ENCODE results near the gene PLA2G2A. TPM values are rescaled to one million over a fixed set of nuclear protein-coding genes. Genes with fewer than 3 reads are reported as not detected.

Gene PLA2G2A
- total RNA-seq, 1 experiment from 2014 or later, result 1.2 TPM

GRCh38 chr1:20010016-20010415 lies 30.6 kb upstream of the PLA2G2A start:
- ChIA-PET POLR2A (no interaction called here), CTCF (no interaction called here)
- TF ChIP-seq GABPB1 (CRISPR knock-in tag; IDR thresholded peaks at IDR 0.05), result no peak
- no peak for TF ChIP-seq ZNF423 (CRISPR knock-in tag; IDR thresholded peaks at IDR 0.05)
- TF ChIP-seq, protein P1, sequence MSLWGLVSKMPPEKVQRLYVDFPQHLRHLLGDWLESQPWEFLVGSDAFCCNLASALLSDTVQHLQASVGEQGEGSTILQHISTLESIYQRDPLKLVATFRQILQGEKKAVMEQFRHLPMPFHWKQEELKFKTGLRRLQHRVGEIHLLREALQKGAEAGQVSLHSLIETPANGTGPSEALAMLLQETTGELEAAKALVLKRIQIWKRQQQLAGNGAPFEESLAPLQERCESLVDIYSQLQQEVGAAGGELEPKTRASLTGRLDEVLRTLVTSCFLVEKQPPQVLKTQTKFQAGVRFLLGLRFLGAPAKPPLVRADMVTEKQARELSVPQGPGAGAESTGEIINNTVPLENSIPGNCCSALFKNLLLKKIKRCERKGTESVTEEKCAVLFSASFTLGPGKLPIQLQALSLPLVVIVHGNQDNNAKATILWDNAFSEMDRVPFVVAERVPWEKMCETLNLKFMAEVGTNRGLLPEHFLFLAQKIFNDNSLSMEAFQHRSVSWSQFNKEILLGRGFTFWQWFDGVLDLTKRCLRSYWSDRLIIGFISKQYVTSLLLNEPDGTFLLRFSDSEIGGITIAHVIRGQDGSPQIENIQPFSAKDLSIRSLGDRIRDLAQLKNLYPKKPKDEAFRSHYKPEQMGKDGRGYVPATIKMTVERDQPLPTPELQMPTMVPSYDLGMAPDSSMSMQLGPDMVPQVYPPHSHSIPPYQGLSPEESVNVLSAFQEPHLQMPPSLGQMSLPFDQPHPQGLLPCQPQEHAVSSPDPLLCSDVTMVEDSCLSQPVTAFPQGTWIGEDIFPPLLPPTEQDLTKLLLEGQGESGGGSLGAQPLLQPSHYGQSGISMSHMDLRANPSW (CRISPR knock-in tag; conservative IDR thresholded peaks at IDR 0.05; ENCODE audit: low read depth), result no peak
- no peak for TF ChIP-seq ESRRA (CRISPR knock-in tag; IDR thresholded peaks at IDR 0.05; ENCODE audit: borderline replicate concordance)
- no peak for TF ChIP-seq ATF3 (CRISPR knock-in tag; conservative IDR thresholded peaks at IDR 0.05)
- TF ChIP-seq MYBL2 (CRISPR knock-in tag; IDR thresholded peaks at IDR 0.05), result no peak
- TF ChIP-seq FOXK1 (CRISPR knock-in tag; IDR thresholded peaks at IDR 0.05), result no peak
- TF ChIP-seq, protein P2, sequence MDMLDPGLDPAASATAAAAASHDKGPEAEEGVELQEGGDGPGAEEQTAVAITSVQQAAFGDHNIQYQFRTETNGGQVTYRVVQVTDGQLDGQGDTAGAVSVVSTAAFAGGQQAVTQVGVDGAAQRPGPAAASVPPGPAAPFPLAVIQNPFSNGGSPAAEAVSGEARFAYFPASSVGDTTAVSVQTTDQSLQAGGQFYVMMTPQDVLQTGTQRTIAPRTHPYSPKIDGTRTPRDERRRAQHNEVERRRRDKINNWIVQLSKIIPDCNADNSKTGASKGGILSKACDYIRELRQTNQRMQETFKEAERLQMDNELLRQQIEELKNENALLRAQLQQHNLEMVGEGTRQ (CRISPR knock-in tag; IDR thresholded peaks at IDR 0.05), result no peak
- TF ChIP-seq TCF7 (CRISPR knock-in tag; IDR thresholded peaks at IDR 0.05; ENCODE audit: low read depth), result no peak
- TF ChIP-seq ZNF425 (CRISPR knock-in tag; conservative IDR thresholded peaks at IDR 0.05), result no peak
- TF ChIP-seq ETV6 (CRISPR knock-in tag; IDR thresholded peaks at IDR 0.05), result no peak
- TF ChIP-seq, protein P3, sequence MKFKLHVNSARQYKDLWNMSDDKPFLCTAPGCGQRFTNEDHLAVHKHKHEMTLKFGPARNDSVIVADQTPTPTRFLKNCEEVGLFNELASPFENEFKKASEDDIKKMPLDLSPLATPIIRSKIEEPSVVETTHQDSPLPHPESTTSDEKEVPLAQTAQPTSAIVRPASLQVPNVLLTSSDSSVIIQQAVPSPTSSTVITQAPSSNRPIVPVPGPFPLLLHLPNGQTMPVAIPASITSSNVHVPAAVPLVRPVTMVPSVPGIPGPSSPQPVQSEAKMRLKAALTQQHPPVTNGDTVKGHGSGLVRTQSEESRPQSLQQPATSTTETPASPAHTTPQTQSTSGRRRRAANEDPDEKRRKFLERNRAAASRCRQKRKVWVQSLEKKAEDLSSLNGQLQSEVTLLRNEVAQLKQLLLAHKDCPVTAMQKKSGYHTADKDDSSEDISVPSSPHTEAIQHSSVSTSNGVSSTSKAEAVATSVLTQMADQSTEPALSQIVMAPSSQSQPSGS (CRISPR knock-in tag; IDR thresholded peaks at IDR 0.05; ENCODE audit: borderline replicate concordance, low read depth), result no peak
- TF ChIP-seq, protein P4, sequence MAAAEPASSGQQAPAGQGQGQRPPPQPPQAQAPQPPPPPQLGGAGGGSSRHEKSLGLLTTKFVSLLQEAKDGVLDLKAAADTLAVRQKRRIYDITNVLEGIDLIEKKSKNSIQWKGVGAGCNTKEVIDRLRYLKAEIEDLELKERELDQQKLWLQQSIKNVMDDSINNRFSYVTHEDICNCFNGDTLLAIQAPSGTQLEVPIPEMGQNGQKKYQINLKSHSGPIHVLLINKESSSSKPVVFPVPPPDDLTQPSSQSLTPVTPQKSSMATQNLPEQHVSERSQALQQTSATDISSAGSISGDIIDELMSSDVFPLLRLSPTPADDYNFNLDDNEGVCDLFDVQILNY (CRISPR knock-in tag; IDR thresholded peaks at IDR 0.05), result no peak
- TF ChIP-seq ZNF396 (CRISPR knock-in tag; IDR thresholded peaks at IDR 0.05; ENCODE audit: borderline replicate concordance), result no peak
- TF ChIP-seq ZNF121 (CRISPR knock-in tag; IDR thresholded peaks at IDR 0.05), result no peak
- TF ChIP-seq CREB1 (CRISPR knock-in tag; IDR thresholded peaks at IDR 0.05), result no peak
- no peak for TF ChIP-seq JAZF1 (CRISPR knock-in tag; IDR thresholded peaks at IDR 0.05)
- H3K4me1 Mint-ChIP-seq, result no peaks in the 10 kb centered on the region
- peaks cover 10% of the 10 kb centered on the region for H3K27me3 Mint-ChIP-seq (ENCODE audit: low read depth)
- H3K36me3 Mint-ChIP-seq, result peaks cover 34% of the 10 kb centered on the region
- no peak overlapping the region for H3K27ac Mint-ChIP-seq
- DNase-seq (ENCODE audit: low spot score), result no peak
- H3K4me3 Mint-ChIP-seq, result no peak overlapping the region
- H3K9me3 Mint-ChIP-seq, result peaks cover 78% of the 10 kb centered on the region
- ATAC-seq, result no peak

DNA sequence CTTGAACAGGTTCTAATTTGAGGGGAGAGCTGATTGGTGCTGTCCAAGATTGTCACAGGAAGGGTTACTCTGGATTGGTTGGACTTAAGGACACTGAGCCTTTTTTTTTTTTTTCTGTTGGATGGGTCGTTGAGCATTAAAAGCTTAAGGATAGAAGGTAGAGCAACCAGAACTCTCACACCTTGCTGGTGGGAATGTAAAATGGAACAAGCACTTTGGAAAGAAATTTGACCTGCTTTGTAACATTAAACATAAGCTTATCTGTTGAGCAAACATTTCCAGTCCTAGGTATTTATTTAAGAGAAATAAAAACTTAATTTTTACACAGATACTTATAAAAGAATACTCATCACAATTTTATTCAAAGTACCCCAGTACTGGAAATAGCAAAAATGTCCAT lies 29.8 kb upstream of the PLA2G2A start:
- ChIA-PET POLR2A (no interaction called here), CTCF (interaction anchor here (0.6 to 0.9 kb wide), 2 partner anchors 35 to 356 kb away, joined by 3 to 4 read pairs; no protein-coding TSS in a partner anchor)
- peaks cover 17% of the 10 kb centered on the region for H3K27me3 Mint-ChIP-seq (ENCODE audit: low read depth)
- ATAC-seq, result no peak
- no peaks in the 10 kb centered on the region for H3K4me1 Mint-ChIP-seq
- no peak overlapping the region for H3K4me3 Mint-ChIP-seq
- no peak for DNase-seq (ENCODE audit: low spot score)
- H3K36me3 Mint-ChIP-seq, result peaks cover 39% of the 10 kb centered on the region
- H3K27ac Mint-ChIP-seq, result no peak overlapping the region
- H3K9me3 Mint-ChIP-seq, result peaks cover 79% of the 10 kb centered on the region
- TF ChIP-seq CREM (CRISPR knock-in tag; IDR thresholded peaks at IDR 0.05) (no peak), TP53 (CRISPR knock-in tag; IDR thresholded peaks at IDR 0.05) (no peak), KAT7 (CRISPR knock-in tag; IDR thresholded peaks at IDR 0.05; ENCODE audit: borderline replicate concordance) (no peak), TEAD1 (CRISPR knock-in tag; IDR thresholded peaks at IDR 0.05) (no peak), MXD4 (CRISPR knock-in tag; IDR thresholded peaks at IDR 0.05; ENCODE audit: borderline replicate concordance) (no peak), TEAD4 (CRISPR knock-in tag; IDR thresholded peaks at IDR 0.05) (no peak)
- TF ChIP-seq, protein P5, sequence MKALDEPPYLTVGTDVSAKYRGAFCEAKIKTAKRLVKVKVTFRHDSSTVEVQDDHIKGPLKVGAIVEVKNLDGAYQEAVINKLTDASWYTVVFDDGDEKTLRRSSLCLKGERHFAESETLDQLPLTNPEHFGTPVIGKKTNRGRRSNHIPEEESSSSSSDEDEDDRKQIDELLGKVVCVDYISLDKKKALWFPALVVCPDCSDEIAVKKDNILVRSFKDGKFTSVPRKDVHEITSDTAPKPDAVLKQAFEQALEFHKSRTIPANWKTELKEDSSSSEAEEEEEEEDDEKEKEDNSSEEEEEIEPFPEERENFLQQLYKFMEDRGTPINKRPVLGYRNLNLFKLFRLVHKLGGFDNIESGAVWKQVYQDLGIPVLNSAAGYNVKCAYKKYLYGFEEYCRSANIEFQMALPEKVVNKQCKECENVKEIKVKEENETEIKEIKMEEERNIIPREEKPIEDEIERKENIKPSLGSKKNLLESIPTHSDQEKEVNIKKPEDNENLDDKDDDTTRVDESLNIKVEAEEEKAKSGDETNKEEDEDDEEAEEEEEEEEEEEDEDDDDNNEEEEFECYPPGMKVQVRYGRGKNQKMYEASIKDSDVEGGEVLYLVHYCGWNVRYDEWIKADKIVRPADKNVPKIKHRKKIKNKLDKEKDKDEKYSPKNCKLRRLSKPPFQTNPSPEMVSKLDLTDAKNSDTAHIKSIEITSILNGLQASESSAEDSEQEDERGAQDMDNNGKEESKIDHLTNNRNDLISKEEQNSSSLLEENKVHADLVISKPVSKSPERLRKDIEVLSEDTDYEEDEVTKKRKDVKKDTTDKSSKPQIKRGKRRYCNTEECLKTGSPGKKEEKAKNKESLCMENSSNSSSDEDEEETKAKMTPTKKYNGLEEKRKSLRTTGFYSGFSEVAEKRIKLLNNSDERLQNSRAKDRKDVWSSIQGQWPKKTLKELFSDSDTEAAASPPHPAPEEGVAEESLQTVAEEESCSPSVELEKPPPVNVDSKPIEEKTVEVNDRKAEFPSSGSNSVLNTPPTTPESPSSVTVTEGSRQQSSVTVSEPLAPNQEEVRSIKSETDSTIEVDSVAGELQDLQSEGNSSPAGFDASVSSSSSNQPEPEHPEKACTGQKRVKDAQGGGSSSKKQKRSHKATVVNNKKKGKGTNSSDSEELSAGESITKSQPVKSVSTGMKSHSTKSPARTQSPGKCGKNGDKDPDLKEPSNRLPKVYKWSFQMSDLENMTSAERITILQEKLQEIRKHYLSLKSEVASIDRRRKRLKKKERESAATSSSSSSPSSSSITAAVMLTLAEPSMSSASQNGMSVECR (CRISPR knock-in tag; IDR thresholded peaks at IDR 0.05; ENCODE audit: borderline replicate concordance), result no peak

All from WTC11 (cell line).